ENCODE measurements around the gene SLC13A4. TPM values are rescaled to one million over a fixed set of nuclear protein-coding genes. Genes with fewer than 3 reads are reported as not detected.

Gene SLC13A4
- total RNA-seq, 1 donor from 2014 or later: not detected

GRCh38 chr7:135715673-135716072 lies 12.3 kb downstream of the SLC13A4 start:
- no peak for TF ChIP-seq CTCF (IDR thresholded peaks at IDR 0.05; ENCODE audit: unreplicated experiment)
- Mint-ChIP-seq H3K9me3 (ENCODE audit: unreplicated experiment) (no peaks in the 10 kb centered on the region), H3K27ac (ENCODE audit: unreplicated experiment) (no peak overlapping the region), H3K36me3 (ENCODE audit: low read depth, unreplicated experiment) (no peaks in the 10 kb centered on the region), H3K27me3 (ENCODE audit: unreplicated experiment) (peaks cover 3% of the 10 kb centered on the region), H3K4me1 (ENCODE audit: unreplicated experiment) (peaks cover 18% of the 10 kb centered on the region), H3K4me3 (ENCODE audit: unreplicated experiment) (no peak overlapping the region)
- no peak for DNase-seq (ENCODE audit: low spot score)

DNA sequence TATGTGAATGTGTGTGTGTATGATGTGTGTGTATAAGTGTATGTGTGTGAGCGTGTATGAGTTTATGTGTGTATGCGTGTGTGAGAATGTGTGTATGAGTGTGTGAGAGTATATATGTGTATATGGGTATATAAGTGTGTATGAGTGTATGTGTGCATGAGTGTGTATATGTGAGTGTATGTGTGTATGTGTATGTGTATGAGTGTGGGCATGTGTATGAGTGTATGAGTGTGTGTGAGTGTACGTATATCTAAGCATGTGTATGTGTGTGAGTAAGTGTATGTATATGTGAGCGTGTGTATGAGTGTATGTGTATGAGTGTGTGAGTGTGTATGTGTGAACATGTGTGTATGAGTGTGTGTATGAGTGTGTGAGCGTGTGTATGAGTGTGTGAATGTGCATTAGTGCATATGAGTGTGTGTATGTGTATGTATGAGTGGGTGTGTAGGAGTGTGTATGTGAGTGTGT lies 12.9 kb downstream of the SLC13A4 start:
- no peaks in the 10 kb centered on the region for H3K9me3 Mint-ChIP-seq (ENCODE audit: unreplicated experiment)
- no peak for DNase-seq (ENCODE audit: low spot score)
- TF ChIP-seq CTCF (IDR thresholded peaks at IDR 0.05; ENCODE audit: unreplicated experiment): no peak
- no peak overlapping the region for H3K27ac Mint-ChIP-seq (ENCODE audit: unreplicated experiment)
- H3K4me3 Mint-ChIP-seq (ENCODE audit: unreplicated experiment): no peak overlapping the region
- peaks cover 22% of the 10 kb centered on the region for H3K4me1 Mint-ChIP-seq (ENCODE audit: unreplicated experiment)
- H3K27me3 Mint-ChIP-seq (ENCODE audit: unreplicated experiment): peaks cover 3% of the 10 kb centered on the region
- no peaks in the 10 kb centered on the region for H3K36me3 Mint-ChIP-seq (ENCODE audit: low read depth, unreplicated experiment)

DNA sequence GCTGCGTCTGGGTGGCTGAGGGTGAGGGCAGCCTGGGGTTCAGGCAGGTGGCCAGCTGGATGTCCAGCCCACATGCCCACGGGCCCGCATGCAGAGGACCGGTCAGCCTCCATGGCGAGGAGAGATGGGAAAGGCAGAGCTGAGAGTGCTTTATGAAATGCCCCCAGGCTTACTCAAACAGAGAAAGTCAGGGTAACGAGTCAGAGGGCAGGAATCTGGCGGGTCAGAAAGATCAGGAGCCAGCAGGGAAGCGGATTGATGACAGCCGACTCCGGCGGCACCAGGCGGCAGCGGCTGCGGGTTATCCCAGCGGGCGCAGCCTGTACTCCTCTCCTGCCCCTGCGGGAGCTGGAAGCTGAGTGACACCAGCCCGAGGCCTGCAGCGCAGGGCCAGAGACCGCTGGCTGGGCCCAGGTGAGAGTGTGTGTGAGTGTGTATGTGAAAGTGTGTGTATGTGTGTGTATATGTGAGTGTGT lies 13.4 kb downstream of the SLC13A4 start:
- Mint-ChIP-seq H3K27ac (ENCODE audit: unreplicated experiment) (no peak overlapping the region), H3K27me3 (ENCODE audit: unreplicated experiment) (peaks cover 3% of the 10 kb centered on the region), H3K4me3 (ENCODE audit: unreplicated experiment) (no peak overlapping the region), H3K36me3 (ENCODE audit: low read depth, unreplicated experiment) (no peaks in the 10 kb centered on the region), H3K9me3 (ENCODE audit: unreplicated experiment) (no peaks in the 10 kb centered on the region), H3K4me1 (ENCODE audit: unreplicated experiment) (peaks cover 27% of the 10 kb centered on the region)
- no peak for TF ChIP-seq CTCF (IDR thresholded peaks at IDR 0.05; ENCODE audit: unreplicated experiment)
- DNase-seq (ENCODE audit: low spot score): no peak

DNA sequence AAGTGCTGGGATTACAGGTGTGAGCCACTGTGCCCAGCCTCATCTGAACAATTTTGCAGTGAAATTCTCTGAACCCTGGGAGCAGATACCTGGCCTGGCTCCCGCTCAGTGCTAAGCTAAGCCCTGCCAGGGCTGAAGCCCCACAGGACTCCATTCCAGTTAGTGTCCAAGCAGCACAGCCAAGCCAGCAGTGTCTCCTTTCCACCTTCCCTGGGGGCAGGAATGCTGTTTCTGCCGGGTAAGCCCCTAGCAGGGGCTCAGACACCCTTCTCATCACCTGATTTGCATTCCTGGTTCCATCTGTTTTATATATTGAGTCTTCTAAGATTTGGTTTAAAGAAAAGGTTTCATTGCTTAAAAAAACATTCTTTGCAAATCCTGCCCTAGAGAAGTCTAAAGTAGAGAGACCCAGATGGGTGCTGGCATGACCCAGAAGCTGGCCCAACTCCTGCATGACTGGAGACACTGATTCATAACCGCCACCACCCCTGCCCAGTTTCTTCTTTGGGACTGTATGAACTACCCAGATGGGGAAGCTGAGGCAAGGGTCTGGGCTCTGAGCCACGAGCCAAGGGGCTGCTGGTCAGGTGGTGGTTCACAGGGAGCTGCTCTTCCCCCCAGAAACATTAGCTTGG lies 14.0 kb downstream of the SLC13A4 start:
- H3K9me3 Mint-ChIP-seq (ENCODE audit: unreplicated experiment): no peaks in the 10 kb centered on the region
- H3K4me1 Mint-ChIP-seq (ENCODE audit: unreplicated experiment): peaks cover 30% of the 10 kb centered on the region
- no peak for TF ChIP-seq CTCF (IDR thresholded peaks at IDR 0.05; ENCODE audit: unreplicated experiment)
- no peaks in the 10 kb centered on the region for H3K36me3 Mint-ChIP-seq (ENCODE audit: low read depth, unreplicated experiment)
- peaks cover 3% of the 10 kb centered on the region for H3K27me3 Mint-ChIP-seq (ENCODE audit: unreplicated experiment)
- no peak overlapping the region for H3K27ac Mint-ChIP-seq (ENCODE audit: unreplicated experiment)
- no peak overlapping the region for H3K4me3 Mint-ChIP-seq (ENCODE audit: unreplicated experiment)
- DNase-seq (ENCODE audit: low spot score): no peak

DNA sequence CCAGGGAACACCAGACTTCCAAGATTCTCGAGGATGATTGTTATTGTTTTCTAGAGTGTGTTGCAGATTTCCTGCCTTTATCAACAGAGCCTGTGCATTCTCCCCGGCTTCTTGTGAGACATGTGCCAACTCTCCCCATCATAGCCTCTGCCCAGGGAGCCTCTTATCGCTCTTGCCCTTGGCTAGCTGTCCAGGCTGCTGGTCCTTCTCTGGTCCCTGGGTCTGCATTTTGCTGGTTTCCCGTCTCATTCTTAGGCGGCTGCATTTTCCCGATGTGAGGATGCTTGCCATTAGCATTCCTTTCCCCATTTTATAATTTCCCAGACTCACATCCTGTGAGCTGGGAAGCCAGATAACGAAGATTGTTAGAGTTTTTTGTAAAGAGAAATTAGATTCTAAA lies 15.2 kb downstream of the SLC13A4 start:
- Mint-ChIP-seq H3K27ac (ENCODE audit: unreplicated experiment) (peak overlapping the region; percentile 73), H3K4me3 (ENCODE audit: unreplicated experiment) (no peak overlapping the region), H3K36me3 (ENCODE audit: low read depth, unreplicated experiment) (no peaks in the 10 kb centered on the region), H3K4me1 (ENCODE audit: unreplicated experiment) (peaks cover 36% of the 10 kb centered on the region), H3K9me3 (ENCODE audit: unreplicated experiment) (no peaks in the 10 kb centered on the region), H3K27me3 (ENCODE audit: unreplicated experiment) (peaks cover 3% of the 10 kb centered on the region)
- TF ChIP-seq CTCF (IDR thresholded peaks at IDR 0.05; ENCODE audit: unreplicated experiment): no peak
- DNase-seq (ENCODE audit: low spot score): no peak
